HepG2 (cell line): Measurements from ENCODE around the gene KIF5B. TPM values are rescaled to one million over a fixed set of nuclear protein-coding genes. Genes with fewer than 3 reads are reported as not detected.
A peak's percentile ranks its signal among the peaks of the same experiment; 100 is the strongest.
"Not testable (repeated sequence)": the region's sequence is repeated elsewhere in the genome, so short reads cannot be mapped to it uniquely, and the experiment has no call there.

Experiments
- ATAC-seq: fragments of 200-7000 bp; cut with Tn5 transposase; 3 replicates; pipeline ENCODE4 v1.9.1; 2020; ENCODE audit warnings: mild to moderate bottlenecking, moderate library complexity
- BruUV-seq: library from RNA; stranded (reverse); fragments of 400-500 nt; replicated peaks from 2 replicates; lab custom pipeline; 2021; lab: Mats Ljungman, UMichigan
- CTCF ChIA-PET: fragments of 300-600 bp; formaldehyde crosslinking; extraction: SDS; loops from one replicate; lab custom pipeline; 2021; ENCODE audit warnings: low total read pairs, inconsistent platforms, low intra/inter-chr PET ratio; lab: Yijun Ruan, JAX
- POLR2A ChIA-PET: fragments of 350-600 bp; sonication (Branson Sonifier 250); formaldehyde crosslinking; loops from one replicate; lab custom pipeline; 2020; ENCODE audit warnings: antibody characterized with exemption, inconsistent platforms; lab: Yijun Ruan, JAX
- DNase-seq: peaks from one replicate; pipeline ENCODE4 v3.0.0-alpha.2; 2015; ENCODE audit warnings: low spot score
- FAIRE-seq: peaks from 3 replicates; lab custom pipeline; 2011; peaks lifted over from hg19 to GRCh38; lab: Jason Lieb, UNC
- H2AFZ ChIP-seq: one replicate; pipeline ENCODE4 v1.6.1; 2011; ENCODE audit warnings: low read length, inconsistent platforms
- H3K27ac ChIP-seq: fragments of 300-600 bp; 3 replicates; pipeline ENCODE4 v1.8.0; 2011; ENCODE audit warnings: mixed run types, mild to moderate bottlenecking, mixed read lengths, low read length, inconsistent platforms; ENCODE audit not compliant: insufficient read depth; ENCODE audit errors: extremely low read length
- H3K27me3 ChIP-seq, 2 experiments: fragments of 200-600 bp in 1 of 2; 2 replicates in 1 of 2; 3 replicates in 1 of 2; pipeline versions ENCODE4 v1.6.0 to v1.8.0; 2011; ENCODE audit warnings: low read length in 2 of 2, mild to moderate bottlenecking in 2 of 2, moderate library complexity in 2 of 2, inconsistent platforms in 1 of 2; ENCODE audit not compliant: insufficient read depth in 2 of 2, control insufficient read depth in 1 of 2
- H3K36me3 ChIP-seq, 2 experiments: fragments of 200-600 bp in 1 of 2; replicated peaks in 1 of 2; 2 replicates in 1 of 2; 3 replicates in 1 of 2; pipeline versions ENCODE4 v1.5.1 to v1.8.0; 2011; ENCODE audit warnings: low read length in 2 of 2, inconsistent platforms in 1 of 2; ENCODE audit not compliant: insufficient read depth in 2 of 2, control insufficient read depth in 1 of 2
- H3K4me1 ChIP-seq: 2 replicates; pipeline ENCODE4 v1.5.1; 2012; ENCODE audit warnings: low read length, inconsistent platforms; ENCODE audit not compliant: insufficient read depth
- H3K4me2 ChIP-seq: 2 replicates; pipeline ENCODE4 v1.6.0; 2011; ENCODE audit warnings: low read depth, low read length, inconsistent platforms
- H3K4me3 ChIP-seq, 3 experiments: fragments of 200-600 bp in 1 of 3; sonication (generic), shearing (Covaris generic) in 1 of 3; replicated peaks in 1 of 3; 2 replicates each; pipeline ENCODE4 v1.5.1; 2011 to 2016; ENCODE audit warnings: low read length in 3 of 3, inconsistent platforms in 2 of 3, low read depth in 2 of 3, mild to moderate bottlenecking in 2 of 3, control low read depth in 1 of 3, mixed read lengths in 1 of 3; ENCODE audit not compliant: insufficient read depth in 1 of 3
- H3K79me2 ChIP-seq: one replicate; pipeline ENCODE4 v1.6.1; 2011; ENCODE audit warnings: low read length, inconsistent platforms; ENCODE audit not compliant: insufficient read depth
- H3K9ac ChIP-seq: 2 replicates; pipeline ENCODE4 v1.6.0; 2011; ENCODE audit warnings: mild to moderate bottlenecking, low read depth, low read length, inconsistent platforms; ENCODE audit not compliant: insufficient read depth
- H3K9me3 ChIP-seq: 2 replicates; pipeline ENCODE4 v1.5.1; 2012; ENCODE audit warnings: mild to moderate bottlenecking, low read length
- H4K20me1 ChIP-seq: 2 replicates; pipeline ENCODE4 v1.6.0; 2011; ENCODE audit warnings: inconsistent platforms, mild to moderate bottlenecking, low read length, moderate library complexity; ENCODE audit not compliant: insufficient read depth
- AFF4 ChIP-seq: sonication (generic); formaldehyde crosslinking; IDR thresholded peaks from 2 replicates; pipeline ENCODE4 v1.4.0; 2020; ENCODE audit warnings: missing genetic modification reagents
- JUNB ChIP-seq: sonication (generic); formaldehyde crosslinking; IDR thresholded peaks from 2 replicates; pipeline ENCODE4 v1.8.0; 2022; ENCODE audit warnings: missing genetic modification reagents, mild to moderate bottlenecking, borderline replicate concordance
- NCOR1 ChIP-seq: fragments of 200-600 bp; sonication (generic); IDR thresholded peaks from 2 replicates; pipeline ENCODE4 v1.7.0; 2017; ENCODE audit warnings: antibody characterized with exemption, low read length, borderline replicate concordance
- PHF21A ChIP-seq: sonication (generic); formaldehyde crosslinking; IDR thresholded peaks from 2 replicates; pipeline ENCODE4 v1.5.0; 2020; ENCODE audit warnings: mild to moderate bottlenecking, missing genetic modification reagents
- TFDP1 ChIP-seq: IDR thresholded peaks from 2 replicates; pipeline ENCODE4 v1.6.1; 2016; ENCODE audit warnings: missing compliant biosample characterization, missing genetic modification reagents, borderline replicate concordance
- THAP11 ChIP-seq: IDR thresholded peaks from 2 replicates; pipeline ENCODE4 v1.6.1; 2016; ENCODE audit warnings: missing biosample characterization, missing genetic modification reagents
- WIZ ChIP-seq: sonication (generic); formaldehyde crosslinking; IDR thresholded peaks from 2 replicates; pipeline ENCODE4 v1.5.1; 2020; ENCODE audit warnings: mild to moderate bottlenecking, missing genetic modification reagents
- ZNF629 ChIP-seq: sonication (generic); formaldehyde crosslinking; conservative IDR thresholded peaks from 2 replicates; pipeline ENCODE4 v1.5.0; 2020; ENCODE audit warnings: missing genetic modification reagents
- ZNF740 ChIP-seq: sonication (generic); formaldehyde crosslinking; IDR thresholded peaks from 2 replicates; pipeline ENCODE4 v1.4.0; 2020; ENCODE audit warnings: missing genetic modification reagents
- ZNF816 ChIP-seq: sonication (generic); formaldehyde crosslinking; IDR thresholded peaks from 2 replicates; pipeline ENCODE4 v1.8.0; 2022; ENCODE audit warnings: missing genetic modification reagents, mild to moderate bottlenecking, borderline replicate concordance
- ZNF841 ChIP-seq: sonication (generic); formaldehyde crosslinking; IDR thresholded peaks from 2 replicates; pipeline ENCODE4 v1.8.1; 2023; ENCODE audit warnings: missing genetic modification reagents, borderline replicate concordance
- WGBS: methylation state at CpG from one replicate; pipeline ENCODE4 v1.1.6; 2017; ENCODE audit warnings: low lambda C conversion rate; 5-methylcytosine and 5-hydroxymethylcytosine counted together
- in situ Hi-C: cut with HindIII; loops from 2 replicates; pipeline ENCODE4 v1.10.0; 2017; ENCODE audit warnings: low pct_unique_long_range_greater_than_20kb; ENCODE audit not compliant: extremely low pct_ligation_motif_present
- intact Hi-C: fragments of 100-400 bp; cut with micrococcal nuclease; formaldehyde crosslinking; loops from one replicate; pipeline ENCODE4 v1.10.0; 2022; ENCODE audit not compliant: unreplicated experiment
- polyA plus RNA-seq, 8 experiments: library from polyadenylated mRNA; depleted of rRNA in 3 of 8; stranded (reverse) in 7 of 8; unstranded in 1 of 8; fragments of >200 nt; fragmentation: Illumina TruSeq in 4 of 8; extraction: Trizol in 4 of 8; gene quantifications; 2 replicates each; pipeline versions ENCODE4 v1.2.1 to v1.2.3, GENCODE V29; 2011 to 2016; ENCODE audit warnings: low read depth in 4 of 8, missing spikeins in 1 of 8, mixed read lengths in 1 of 8; ENCODE audit not compliant: insufficient read depth in 1 of 8
- total RNA-seq, 5 experiments: library from RNA; depleted of rRNA; stranded (reverse); fragments of >200 nt; fragmentation: Illumina TruSeq; extraction: Trizol; gene quantifications; 2 replicates each; pipeline ENCODE4 v1.2.3, GENCODE V29; 2016; ENCODE audit warnings: low read depth in 1 of 5

The KIF5B gene
- total and polyA plus RNA-seq, 2 of the 13 experiments (the other 11 are each of a cell fraction or from before 2014, with no cell fraction given) = 34.3 to 133 TPM

- POLR2A ChIA-PET, H3K79me2 ChIP-seq, H4K20me1 ChIP-seq, H3K27ac ChIP-seq, DNase-seq, H3K36me3 ChIP-seq, H3K4me3 ChIP-seq, in situ Hi-C loops, FAIRE-seq, CTCF ChIA-PET, ATAC-seq, H2AFZ ChIP-seq, H3K9ac ChIP-seq, intact Hi-C loops, H3K4me2 ChIP-seq, H3K27me3 ChIP-seq, BruUV-seq: not testable (repeated sequence)
- WGBS = 33% methylated on average over 1 of the region's 4 CpGs
- TF ChIP-seq ZNF841 = peak; percentile 99
- Histone ChIP-seq H3K9me3 (peaks cover 19% of the 10 kb centered on the region), H3K4me1 (peaks cover 28% of the 10 kb centered on the region)
Observed at GRCh38 chr10:32098566-32099259, 42.5 kb upstream of the KIF5B start.

- Histone ChIP-seq H3K9ac (no peak overlapping the region), H3K79me2 (no peaks in the 10 kb centered on the region), H3K4me2 (peak overlapping the region; percentile 51), H2AFZ (no peak overlapping the region), H3K9me3 (peaks cover 19% of the 10 kb centered on the region), H4K20me1 (no peaks in the 10 kb centered on the region), H3K36me3 (no peaks in the 10 kb centered on the region; a peak in 1 of 5 replicates), H3K4me3 (no peak overlapping the region), H3K4me1 (peaks cover 24% of the 10 kb centered on the region), H3K27ac (peak overlapping the region; percentile 47), H3K27me3 (no peaks in the 10 kb centered on the region)
- intact Hi-C loops (no loop called here), in situ Hi-C loops (no loop called here)
- POLR2A ChIA-PET = interaction anchor here (1.0 kb wide), 1 partner anchor 11 kb away, joined by 3 read pairs; no protein-coding TSS in a partner anchor
- DNase-seq (peak; percentile 86), ATAC-seq (peak; percentile 96), FAIRE-seq (peak; percentile 72)
- CTCF ChIA-PET = interaction anchor here (0.6 kb wide), 1 partner anchor 25 kb away, joined by 3 read pairs; no protein-coding TSS in a partner anchor
- BruUV-seq = no TSS peak
- WGBS = 89% methylated on average over 2 of the region's 2 CpGs
- TF ChIP-seq NCOR1 = no peak; the same call in 1 of the 2 replicates
- no peak for TF ChIP-seq TFDP1
- no peak for TF ChIP-seq AFF4 (CRISPR knock-in tag)
- TF ChIP-seq THAP11 (CRISPR knock-in tag) = peak; percentile 64
- TF ChIP-seq PHF21A (CRISPR knock-in tag) = peak; percentile 74; the same call in 1 of the 2 replicates
- TF ChIP-seq ZNF740 = no peak
- no peak for TF ChIP-seq WIZ
- TF ChIP-seq ZNF816 (CRISPR knock-in tag) = no peak
- TF ChIP-seq JUNB (CRISPR knock-in tag) = no peak
- TF ChIP-seq ZNF629 (CRISPR knock-in tag) = no peak; the same call in 1 of the 2 replicates
Observed at GRCh38 chr10:32095116-32095733, 39.0 kb upstream of the KIF5B start.
